GM12878 (cell line): Measurements from ENCODE around the gene ITK.

Source experiments
- BRCA1 ChIP-seq: IDR thresholded peaks from 2 replicates; pipeline ENCODE4 v1.6.1; 2011; ENCODE audit warnings: low read depth, low read length, improper control_type of control experiment
- CREB1 ChIP-seq: IDR thresholded peaks from 2 replicates; pipeline ENCODE4 v1.6.1; 2012; ENCODE audit warnings: low read depth, mild to moderate bottlenecking, inconsistent platforms
- CREM ChIP-seq: IDR thresholded peaks from 2 replicates; pipeline ENCODE4 v1.6.1; 2014; ENCODE audit warnings: antibody characterized with exemption, low read depth
- EZH2 ChIP-seq: IDR thresholded peaks from 2 replicates; pipeline ENCODE4 v1.6.1; 2012; ENCODE audit warnings: low read depth, mild to moderate bottlenecking, control low read depth, inconsistent platforms, low read length, borderline replicate concordance; ENCODE audit not compliant: control insufficient read depth
- POLR2A ChIP-seq: IDR thresholded peaks from 2 replicates; pipeline ENCODE4 v1.6.1; 2011; ENCODE audit warnings: low read depth, mild to moderate bottlenecking, low read length
- POLR2AphosphoS5 ChIP-seq: IDR thresholded peaks from 2 replicates; pipeline ENCODE4 v1.6.1; 2011; ENCODE audit warnings: mild to moderate bottlenecking, low read length, inconsistent platforms
- SMAD5 ChIP-seq: IDR thresholded peaks from 2 replicates; pipeline ENCODE4 v1.6.1; 2016; ENCODE audit warnings: antibody characterized with exemption, low read depth
- TCF3 ChIP-seq: IDR thresholded peaks from 2 replicates; pipeline ENCODE4 v1.6.1; 2012; ENCODE audit warnings: low read depth, mild to moderate bottlenecking, low read length, borderline replicate concordance; ENCODE audit not compliant: insufficient read depth
- TF ChIP-seq, protein P1 (sequence below), 3 experiments: IDR thresholded peaks in 2 of 3; conservative IDR thresholded peaks in 1 of 3; 2 replicates each; pipeline ENCODE4 v1.5.1; 2011; ENCODE audit warnings: low read depth in 3 of 3, low read length in 3 of 3, mild to moderate bottlenecking in 3 of 3, control low read depth in 2 of 3, moderate library complexity in 2 of 3, inconsistent platforms in 1 of 3, mixed read lengths in 1 of 3; ENCODE audit not compliant: control insufficient read depth in 2 of 3, insufficient read depth in 1 of 3; ENCODE audit errors: extremely low read depth in 1 of 3
- TF ChIP-seq, protein P2 (sequence below): IDR thresholded peaks from 2 replicates; pipeline ENCODE4 v1.6.1; 2011; ENCODE audit warnings: low read depth, mild to moderate bottlenecking, low read length, moderate library complexity, borderline replicate concordance; ENCODE audit errors: extremely low read depth
- TF ChIP-seq, protein P3 (sequence below): fragments of 450-650 bp; formaldehyde crosslinking; IDR thresholded peaks from 2 replicates; pipeline ENCODE4 v1.4.0; 2020; ENCODE audit warnings: mild to moderate bottlenecking, moderate library complexity
- TF ChIP-seq, protein P4 (sequence below): fragments of 450-650 bp; IDR thresholded peaks from 2 replicates; pipeline ENCODE4 v1.6.1; 2016; ENCODE audit warnings: mild to moderate bottlenecking
- TF ChIP-seq, protein P5 (sequence below): IDR thresholded peaks from 2 replicates; pipeline ENCODE4 v1.6.1; 2012; ENCODE audit warnings: mild to moderate bottlenecking, low read depth, low read length
- TF ChIP-seq, protein P6 (sequence below): fragments of 150-350 bp; IDR thresholded peaks from 2 replicates; pipeline ENCODE4 v1.6.1; 2016; ENCODE audit warnings: low read depth, low read length

DNA sequence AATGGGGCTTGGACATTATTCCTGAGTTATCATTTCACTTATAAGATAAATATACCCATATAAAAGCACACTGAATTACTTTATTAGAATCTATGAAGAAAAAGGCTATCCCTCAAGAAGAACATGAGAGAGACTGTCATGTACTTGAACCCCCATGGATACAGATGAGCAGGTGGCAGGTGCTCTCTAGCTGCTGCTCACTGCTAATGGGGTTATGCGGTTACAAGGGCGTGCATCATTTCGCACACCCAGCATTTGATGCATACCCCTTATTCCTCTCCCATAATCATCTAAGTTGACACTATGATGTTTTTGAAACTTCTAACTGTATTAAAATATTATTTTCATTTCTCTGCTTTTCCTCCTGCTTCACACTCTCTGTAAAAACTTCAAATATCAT is 16.4 kb downstream of the ITK start:
- no peak for TF ChIP-seq SMAD5
- TF ChIP-seq TCF3 = no peak
- TF ChIP-seq, protein P1, sequence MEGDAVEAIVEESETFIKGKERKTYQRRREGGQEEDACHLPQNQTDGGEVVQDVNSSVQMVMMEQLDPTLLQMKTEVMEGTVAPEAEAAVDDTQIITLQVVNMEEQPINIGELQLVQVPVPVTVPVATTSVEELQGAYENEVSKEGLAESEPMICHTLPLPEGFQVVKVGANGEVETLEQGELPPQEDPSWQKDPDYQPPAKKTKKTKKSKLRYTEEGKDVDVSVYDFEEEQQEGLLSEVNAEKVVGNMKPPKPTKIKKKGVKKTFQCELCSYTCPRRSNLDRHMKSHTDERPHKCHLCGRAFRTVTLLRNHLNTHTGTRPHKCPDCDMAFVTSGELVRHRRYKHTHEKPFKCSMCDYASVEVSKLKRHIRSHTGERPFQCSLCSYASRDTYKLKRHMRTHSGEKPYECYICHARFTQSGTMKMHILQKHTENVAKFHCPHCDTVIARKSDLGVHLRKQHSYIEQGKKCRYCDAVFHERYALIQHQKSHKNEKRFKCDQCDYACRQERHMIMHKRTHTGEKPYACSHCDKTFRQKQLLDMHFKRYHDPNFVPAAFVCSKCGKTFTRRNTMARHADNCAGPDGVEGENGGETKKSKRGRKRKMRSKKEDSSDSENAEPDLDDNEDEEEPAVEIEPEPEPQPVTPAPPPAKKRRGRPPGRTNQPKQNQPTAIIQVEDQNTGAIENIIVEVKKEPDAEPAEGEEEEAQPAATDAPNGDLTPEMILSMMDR (IDR thresholded peaks at IDR 0.05 in 2 of 3, conservative IDR thresholded peaks at IDR 0.05 in 1 of 3; ENCODE audit: control insufficient read depth in 2 of 3, extremely low read depth in 1 of 3, insufficient read depth in 1 of 3, low read depth in 3 of 3, low read length in 3 of 3) = no peak
- no peak for TF ChIP-seq EZH2
- no peak for TF ChIP-seq POLR2A
- TF ChIP-seq POLR2AphosphoS5 = no peak
- TF ChIP-seq, protein P2, sequence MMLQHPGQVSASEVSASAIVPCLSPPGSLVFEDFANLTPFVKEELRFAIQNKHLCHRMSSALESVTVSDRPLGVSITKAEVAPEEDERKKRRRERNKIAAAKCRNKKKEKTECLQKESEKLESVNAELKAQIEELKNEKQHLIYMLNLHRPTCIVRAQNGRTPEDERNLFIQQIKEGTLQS = no peak
- TF ChIP-seq, protein P3, sequence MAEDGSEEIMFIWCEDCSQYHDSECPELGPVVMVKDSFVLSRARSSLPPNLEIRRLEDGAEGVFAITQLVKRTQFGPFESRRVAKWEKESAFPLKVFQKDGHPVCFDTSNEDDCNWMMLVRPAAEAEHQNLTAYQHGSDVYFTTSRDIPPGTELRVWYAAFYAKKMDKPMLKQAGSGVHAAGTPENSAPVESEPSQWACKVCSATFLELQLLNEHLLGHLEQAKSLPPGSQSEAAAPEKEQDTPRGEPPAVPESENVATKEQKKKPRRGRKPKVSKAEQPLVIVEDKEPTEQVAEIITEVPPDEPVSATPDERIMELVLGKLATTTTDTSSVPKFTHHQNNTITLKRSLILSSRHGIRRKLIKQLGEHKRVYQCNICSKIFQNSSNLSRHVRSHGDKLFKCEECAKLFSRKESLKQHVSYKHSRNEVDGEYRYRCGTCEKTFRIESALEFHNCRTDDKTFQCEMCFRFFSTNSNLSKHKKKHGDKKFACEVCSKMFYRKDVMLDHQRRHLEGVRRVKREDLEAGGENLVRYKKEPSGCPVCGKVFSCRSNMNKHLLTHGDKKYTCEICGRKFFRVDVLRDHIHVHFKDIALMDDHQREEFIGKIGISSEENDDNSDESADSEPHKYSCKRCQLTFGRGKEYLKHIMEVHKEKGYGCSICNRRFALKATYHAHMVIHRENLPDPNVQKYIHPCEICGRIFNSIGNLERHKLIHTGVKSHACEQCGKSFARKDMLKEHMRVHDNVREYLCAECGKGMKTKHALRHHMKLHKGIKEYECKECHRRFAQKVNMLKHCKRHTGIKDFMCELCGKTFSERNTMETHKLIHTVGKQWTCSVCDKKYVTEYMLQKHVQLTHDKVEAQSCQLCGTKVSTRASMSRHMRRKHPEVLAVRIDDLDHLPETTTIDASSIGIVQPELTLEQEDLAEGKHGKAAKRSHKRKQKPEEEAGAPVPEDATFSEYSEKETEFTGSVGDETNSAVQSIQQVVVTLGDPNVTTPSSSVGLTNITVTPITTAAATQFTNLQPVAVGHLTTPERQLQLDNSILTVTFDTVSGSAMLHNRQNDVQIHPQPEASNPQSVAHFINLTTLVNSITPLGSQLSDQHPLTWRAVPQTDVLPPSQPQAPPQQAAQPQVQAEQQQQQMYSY (CRISPR knock-in tag) = no peak
- TF ChIP-seq, protein P4, sequence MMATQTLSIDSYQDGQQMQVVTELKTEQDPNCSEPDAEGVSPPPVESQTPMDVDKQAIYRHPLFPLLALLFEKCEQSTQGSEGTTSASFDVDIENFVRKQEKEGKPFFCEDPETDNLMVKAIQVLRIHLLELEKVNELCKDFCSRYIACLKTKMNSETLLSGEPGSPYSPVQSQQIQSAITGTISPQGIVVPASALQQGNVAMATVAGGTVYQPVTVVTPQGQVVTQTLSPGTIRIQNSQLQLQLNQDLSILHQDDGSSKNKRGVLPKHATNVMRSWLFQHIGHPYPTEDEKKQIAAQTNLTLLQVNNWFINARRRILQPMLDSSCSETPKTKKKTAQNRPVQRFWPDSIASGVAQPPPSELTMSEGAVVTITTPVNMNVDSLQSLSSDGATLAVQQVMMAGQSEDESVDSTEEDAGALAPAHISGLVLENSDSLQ = no peak
- TF ChIP-seq, protein P5, sequence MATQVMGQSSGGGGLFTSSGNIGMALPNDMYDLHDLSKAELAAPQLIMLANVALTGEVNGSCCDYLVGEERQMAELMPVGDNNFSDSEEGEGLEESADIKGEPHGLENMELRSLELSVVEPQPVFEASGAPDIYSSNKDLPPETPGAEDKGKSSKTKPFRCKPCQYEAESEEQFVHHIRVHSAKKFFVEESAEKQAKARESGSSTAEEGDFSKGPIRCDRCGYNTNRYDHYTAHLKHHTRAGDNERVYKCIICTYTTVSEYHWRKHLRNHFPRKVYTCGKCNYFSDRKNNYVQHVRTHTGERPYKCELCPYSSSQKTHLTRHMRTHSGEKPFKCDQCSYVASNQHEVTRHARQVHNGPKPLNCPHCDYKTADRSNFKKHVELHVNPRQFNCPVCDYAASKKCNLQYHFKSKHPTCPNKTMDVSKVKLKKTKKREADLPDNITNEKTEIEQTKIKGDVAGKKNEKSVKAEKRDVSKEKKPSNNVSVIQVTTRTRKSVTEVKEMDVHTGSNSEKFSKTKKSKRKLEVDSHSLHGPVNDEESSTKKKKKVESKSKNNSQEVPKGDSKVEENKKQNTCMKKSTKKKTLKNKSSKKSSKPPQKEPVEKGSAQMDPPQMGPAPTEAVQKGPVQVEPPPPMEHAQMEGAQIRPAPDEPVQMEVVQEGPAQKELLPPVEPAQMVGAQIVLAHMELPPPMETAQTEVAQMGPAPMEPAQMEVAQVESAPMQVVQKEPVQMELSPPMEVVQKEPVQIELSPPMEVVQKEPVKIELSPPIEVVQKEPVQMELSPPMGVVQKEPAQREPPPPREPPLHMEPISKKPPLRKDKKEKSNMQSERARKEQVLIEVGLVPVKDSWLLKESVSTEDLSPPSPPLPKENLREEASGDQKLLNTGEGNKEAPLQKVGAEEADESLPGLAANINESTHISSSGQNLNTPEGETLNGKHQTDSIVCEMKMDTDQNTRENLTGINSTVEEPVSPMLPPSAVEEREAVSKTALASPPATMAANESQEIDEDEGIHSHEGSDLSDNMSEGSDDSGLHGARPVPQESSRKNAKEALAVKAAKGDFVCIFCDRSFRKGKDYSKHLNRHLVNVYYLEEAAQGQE = no peak
- TF ChIP-seq, protein P6, sequence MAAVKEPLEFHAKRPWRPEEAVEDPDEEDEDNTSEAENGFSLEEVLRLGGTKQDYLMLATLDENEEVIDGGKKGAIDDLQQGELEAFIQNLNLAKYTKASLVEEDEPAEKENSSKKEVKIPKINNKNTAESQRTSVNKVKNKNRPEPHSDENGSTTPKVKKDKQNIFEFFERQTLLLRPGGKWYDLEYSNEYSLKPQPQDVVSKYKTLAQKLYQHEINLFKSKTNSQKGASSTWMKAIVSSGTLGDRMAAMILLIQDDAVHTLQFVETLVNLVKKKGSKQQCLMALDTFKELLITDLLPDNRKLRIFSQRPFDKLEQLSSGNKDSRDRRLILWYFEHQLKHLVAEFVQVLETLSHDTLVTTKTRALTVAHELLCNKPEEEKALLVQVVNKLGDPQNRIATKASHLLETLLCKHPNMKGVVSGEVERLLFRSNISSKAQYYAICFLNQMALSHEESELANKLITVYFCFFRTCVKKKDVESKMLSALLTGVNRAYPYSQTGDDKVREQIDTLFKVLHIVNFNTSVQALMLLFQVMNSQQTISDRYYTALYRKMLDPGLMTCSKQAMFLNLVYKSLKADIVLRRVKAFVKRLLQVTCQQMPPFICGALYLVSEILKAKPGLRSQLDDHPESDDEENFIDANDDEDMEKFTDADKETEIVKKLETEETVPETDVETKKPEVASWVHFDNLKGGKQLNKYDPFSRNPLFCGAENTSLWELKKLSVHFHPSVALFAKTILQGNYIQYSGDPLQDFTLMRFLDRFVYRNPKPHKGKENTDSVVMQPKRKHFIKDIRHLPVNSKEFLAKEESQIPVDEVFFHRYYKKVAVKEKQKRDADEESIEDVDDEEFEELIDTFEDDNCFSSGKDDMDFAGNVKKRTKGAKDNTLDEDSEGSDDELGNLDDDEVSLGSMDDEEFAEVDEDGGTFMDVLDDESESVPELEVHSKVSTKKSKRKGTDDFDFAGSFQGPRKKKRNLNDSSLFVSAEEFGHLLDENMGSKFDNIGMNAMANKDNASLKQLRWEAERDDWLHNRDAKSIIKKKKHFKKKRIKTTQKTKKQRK = no peak
- no peak for TF ChIP-seq CREB1
- TF ChIP-seq BRCA1 = no peak
- no peak for TF ChIP-seq CREM
